HT-29 (cell line): ENCODE measurements around the gene MRPL32. TPM values are rescaled to one million over a fixed set of nuclear protein-coding genes. Genes with fewer than 3 reads are reported as not detected.

Experiments
- DNase-seq: peaks from one replicate; pipeline ENCODE4 v3.0.0-alpha.2; 2015; ENCODE audit warnings: low spot score
- total RNA-seq: library from RNA; depleted of rRNA; stranded (reverse); fragments of >200 nt; shearing (Covaris generic); gene quantifications from 2 replicates; pipeline ENCODE4 v1.2.3, GENCODE V29; 2014; rRNA removed

The MRPL32 gene
- total RNA-seq, 1 experiment from 2014 or later, result 65.4 TPM

DNA sequence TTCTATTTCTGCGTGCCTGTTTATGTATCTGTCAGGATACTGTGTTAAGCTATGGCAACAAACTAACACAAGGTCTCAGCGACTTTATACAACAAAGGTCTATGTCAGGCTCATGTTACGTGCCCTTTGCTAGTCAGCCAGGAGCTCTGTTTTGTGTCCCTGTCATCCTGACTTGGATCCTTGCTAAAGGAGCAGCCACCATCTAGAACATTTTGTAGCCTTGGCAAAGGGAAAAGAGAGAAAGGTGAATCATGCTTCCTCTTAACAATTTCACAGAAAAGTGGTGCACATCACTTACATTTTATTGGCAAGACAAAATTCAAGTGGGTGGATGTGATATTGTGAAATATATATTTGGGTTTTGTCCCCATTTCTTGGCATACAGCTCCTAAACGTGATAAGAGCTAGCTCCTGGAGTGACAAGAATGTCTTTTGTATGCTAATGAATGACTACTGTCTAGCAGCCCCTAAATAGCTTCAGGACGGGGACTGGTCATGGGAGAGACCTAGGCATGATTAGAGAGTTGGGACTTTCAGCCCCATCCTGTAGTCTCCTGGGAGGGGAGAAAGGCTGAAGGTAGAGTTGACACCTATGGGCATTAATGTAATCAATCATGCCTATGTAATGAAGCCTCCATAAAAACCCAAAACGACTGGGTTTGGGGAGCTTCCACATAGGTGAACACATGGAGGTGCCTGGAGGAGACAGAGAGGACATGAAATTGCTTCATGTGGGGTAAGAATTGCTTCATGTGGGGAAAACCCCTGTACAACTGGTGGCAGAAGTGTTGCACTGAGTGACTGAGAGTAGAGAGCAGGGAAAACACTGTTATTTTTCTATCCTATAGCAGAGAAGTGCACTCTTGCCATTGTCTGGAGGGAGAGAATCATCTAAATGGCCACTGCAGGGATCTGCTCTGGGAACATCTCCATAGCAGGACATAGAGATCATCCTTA is 33.0 kb downstream of the MRPL32 start:
- no peak for DNase-seq

DNA sequence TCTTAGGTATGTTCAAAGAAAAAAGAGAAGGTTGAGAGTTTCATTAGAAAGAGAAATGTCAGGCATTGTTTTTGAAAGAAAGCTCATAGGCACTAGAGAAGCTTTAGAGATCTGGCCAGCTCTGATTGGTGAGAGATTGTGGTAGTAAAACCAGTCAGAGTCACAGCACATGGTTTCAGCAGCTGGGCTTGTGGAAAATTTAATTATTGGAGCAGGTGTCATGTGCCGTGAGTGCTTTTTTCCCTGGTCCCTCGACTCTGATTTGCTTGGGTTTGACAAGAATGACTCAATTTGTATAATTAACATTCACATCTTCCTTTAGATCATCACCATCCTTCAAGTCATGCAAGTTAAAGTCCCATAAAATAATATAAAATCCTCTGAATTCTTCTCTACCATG is 35.2 kb downstream of the MRPL32 start:
- DNase-seq, result no peak

- peak; percentile 38 for DNase-seq
Observed at GRCh38 chr7:42972699-42973500, 40.7 kb downstream of the MRPL32 start.

GRCh38 chr7:42976371-42976770 is 44.2 kb downstream of the MRPL32 start:
- no peak for DNase-seq

- DNase-seq, result no peak
Observed at GRCh38 chr7:42978496-42978895, 46.3 kb downstream of the MRPL32 start.

DNA sequence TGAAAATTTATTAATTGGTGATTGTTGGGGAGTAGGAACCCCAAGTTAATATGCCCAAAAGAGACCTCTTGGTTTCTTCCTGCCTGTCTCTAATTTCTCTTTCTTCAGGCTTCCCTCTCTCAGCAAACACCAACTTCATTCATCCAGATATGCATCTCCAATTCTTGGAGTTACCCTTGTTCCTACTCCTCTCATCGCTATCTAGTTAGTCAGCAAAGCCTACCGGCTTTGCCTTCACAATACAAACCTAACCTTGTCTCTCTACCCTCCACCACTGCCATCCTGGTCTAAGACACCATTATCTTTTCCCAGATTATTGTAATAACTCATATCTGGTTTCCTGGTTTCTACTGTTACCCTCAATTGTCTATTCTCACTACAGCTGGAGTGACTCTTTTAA is 47.9 kb downstream of the MRPL32 start:
- DNase-seq, result no peak

- DNase-seq, result no peak
Observed at GRCh38 chr7:42980514-42980913, 48.3 kb downstream of the MRPL32 start.

GRCh38 chr7:42981601-42982000 is 49.4 kb downstream of the MRPL32 start:
- no peak for DNase-seq

DNA sequence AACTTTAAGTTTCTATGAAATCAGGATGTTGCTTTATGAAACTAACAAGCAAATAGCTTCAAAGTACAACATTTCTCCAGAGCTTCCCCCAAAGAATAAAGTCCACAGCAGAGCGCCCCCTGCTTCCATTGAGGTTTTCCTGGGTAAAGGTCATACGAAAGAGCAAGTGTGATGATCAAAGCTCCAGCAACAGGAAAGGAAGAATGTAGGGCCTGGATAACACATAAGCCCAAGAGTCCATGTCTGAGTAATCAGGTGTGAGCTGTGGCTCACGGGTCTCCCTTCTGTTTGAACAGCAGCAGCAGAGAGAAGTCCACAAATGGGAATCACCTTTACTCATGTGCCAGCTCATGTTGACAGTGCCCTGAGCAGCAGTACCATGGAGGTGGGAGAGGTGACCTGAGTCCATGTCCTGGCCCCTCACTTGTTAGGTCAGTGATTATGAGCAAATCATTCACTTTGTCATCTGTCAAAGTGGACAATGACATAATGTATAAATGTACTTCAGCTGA is 50.5 kb downstream of the MRPL32 start:
- no peak for DNase-seq

DNA sequence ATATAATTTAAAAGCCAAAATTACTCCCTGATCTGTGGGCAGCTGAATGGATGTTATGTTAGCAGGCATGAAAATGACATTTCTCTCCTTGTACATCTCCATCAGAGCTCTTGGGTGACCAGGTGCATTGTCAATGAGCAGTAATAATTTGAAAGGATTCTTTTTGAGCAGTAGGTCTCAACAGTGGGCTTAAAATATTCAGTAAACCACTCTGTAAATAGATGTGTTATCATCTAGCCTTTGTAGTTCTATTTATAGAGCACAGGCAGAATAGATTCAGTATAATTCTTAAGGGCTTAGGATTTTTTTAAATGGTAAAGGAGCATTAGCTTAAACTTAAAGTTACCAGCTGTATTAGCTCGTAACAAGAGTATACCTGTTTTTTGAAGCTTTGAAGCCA is 52.0 kb downstream of the MRPL32 start:
- no peak for DNase-seq

- no peak for DNase-seq
Observed at GRCh38 chr7:42986213-42986612, 54.0 kb downstream of the MRPL32 start.

GRCh38 chr7:42986781-42987248 is 54.6 kb downstream of the MRPL32 start:
- no peak for DNase-seq

Other genes starting within 250 kb of the MRPL32 start
- 3.4 and 4.2 TPM in 2 replicates for gene C7orf25, start 20.3 kb upstream of the MRPL32 start, total RNA-seq
- 54.8 and 63.4 TPM in 2 replicates for gene PSMA2, start 202 bp upstream of the MRPL32 start, total RNA-seq
- not detected in 2 replicates for gene HECW1, start 180.3 kb downstream of the MRPL32 start, total RNA-seq